Neural cell (in vitro differentiated cells): ENCODE results near the gene C6orf132.

Source experiments
- CTCF ChIP-seq: fragments of 450-650 bp; IDR thresholded peaks from 2 replicates; pipeline ENCODE4 v1.5.1; 2014; ENCODE audit warnings: antibody characterized with exemption, mild to moderate bottlenecking, moderate library complexity; ENCODE audit not compliant: poor library complexity, severe bottlenecking
- EZH2 ChIP-seq: fragments of 200-600, 300-800 bp; shearing (Covaris generic), sonication (generic); IDR thresholded peaks from 2 replicates; pipeline ENCODE4 v1.6.1; 2014; ENCODE audit warnings: antibody characterized with exemption, low read length, borderline replicate concordance, mild to moderate bottlenecking; ENCODE audit not compliant: insufficient read depth, poor library complexity, severe bottlenecking
- POLR2AphosphoS5 ChIP-seq: IDR thresholded peaks from 2 replicates; pipeline ENCODE4 v1.6.1; 2012

DNA sequence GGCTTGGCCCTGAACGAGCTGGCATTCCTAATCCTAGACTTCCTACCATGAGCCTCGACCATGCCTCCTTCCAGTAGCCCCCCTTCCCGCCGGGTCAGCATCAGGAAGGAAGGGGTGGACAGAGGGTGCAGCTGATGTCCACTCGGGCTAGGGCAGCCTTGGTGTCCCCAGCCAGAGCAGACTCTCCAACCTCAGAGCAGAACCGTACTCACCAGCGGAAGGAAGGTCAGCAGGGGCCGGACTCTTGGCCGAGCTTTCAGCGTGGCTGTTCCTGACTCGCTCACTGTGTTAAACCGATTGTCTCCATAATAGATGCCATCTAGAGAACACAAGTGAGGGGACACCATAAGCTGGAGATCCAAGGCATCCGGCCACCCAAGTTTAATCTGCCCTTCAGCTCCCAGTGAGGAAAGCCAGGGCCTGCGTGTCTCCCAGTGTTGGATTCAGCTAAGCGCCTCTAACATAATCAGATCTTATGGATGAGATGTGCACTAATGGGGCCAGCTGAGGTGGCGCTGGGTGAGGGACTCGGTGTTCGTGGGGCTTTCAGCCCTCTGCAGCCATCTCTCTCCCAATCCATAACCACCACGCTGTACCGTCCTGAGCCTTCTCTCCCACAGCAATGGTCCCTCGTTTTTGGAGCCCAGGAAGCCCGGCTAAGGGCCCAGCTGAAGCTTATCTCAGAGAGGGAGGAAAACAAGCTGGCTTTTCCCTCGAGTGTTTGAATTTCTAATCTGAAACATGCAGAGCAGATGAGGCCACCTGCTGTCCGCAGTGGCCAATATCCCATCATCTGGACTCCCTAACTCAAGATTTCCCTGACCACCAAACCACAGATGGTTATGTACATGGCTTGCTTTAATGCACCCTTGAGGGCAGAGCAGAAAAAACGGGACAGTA lies 13.7 kb downstream of the C6orf132 start:
- TF ChIP-seq EZH2 (no peak), CTCF (no peak), POLR2AphosphoS5 (no peak)
